ENCODE data around the gene BHLHE40.

BHLHE40 gene

GRCh38 chr3:4949659-4950058 lies 29.6 kb upstream of the BHLHE40 start:
- no peak overlapping the region for H3K4me3 ChIP-seq (ENCODE audit: control insufficient read depth, low read depth, low read length)
- no peak for DNase-seq (ENCODE audit: low read depth)
- no peak for TF ChIP-seq CTCF (IDR thresholded peaks at IDR 0.05; ENCODE audit: control insufficient read depth, insufficient read depth, low read depth, low read length, missing control alignments)

GRCh38 chr3:4950351-4950784 lies 28.9 kb upstream of the BHLHE40 start:
- TF ChIP-seq CTCF (IDR thresholded peaks at IDR 0.05; ENCODE audit: control insufficient read depth, insufficient read depth, low read depth, low read length, missing control alignments) = no peak
- no peak overlapping the region for H3K4me3 ChIP-seq (ENCODE audit: control insufficient read depth, low read depth, low read length)
- DNase-seq (ENCODE audit: low read depth) = no peak

DNA sequence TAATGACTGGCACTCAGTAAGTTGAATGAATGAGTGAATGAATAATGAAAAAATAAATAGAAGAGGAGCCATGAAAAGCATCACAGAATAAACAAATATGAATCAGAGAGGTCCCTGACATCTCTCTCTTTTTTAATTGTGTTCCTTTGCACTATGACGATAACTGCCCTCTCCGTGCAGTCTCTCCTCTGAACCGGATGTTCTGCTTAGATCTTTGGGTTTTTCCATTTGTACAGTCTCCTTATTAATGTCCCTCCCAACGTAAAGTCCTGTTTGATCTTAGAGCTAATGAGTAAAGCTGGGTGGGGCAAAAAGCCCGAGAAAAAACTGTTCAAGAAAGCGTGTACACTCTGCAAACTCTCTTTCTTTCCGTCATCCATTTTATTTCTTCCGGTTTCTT lies 28.3 kb upstream of the BHLHE40 start:
- no peak for DNase-seq (ENCODE audit: low read depth)
- no peak overlapping the region for H3K4me3 ChIP-seq (ENCODE audit: control insufficient read depth, low read depth, low read length)
- TF ChIP-seq CTCF (IDR thresholded peaks at IDR 0.05; ENCODE audit: control insufficient read depth, insufficient read depth, low read depth, low read length, missing control alignments) = no peak

DNA sequence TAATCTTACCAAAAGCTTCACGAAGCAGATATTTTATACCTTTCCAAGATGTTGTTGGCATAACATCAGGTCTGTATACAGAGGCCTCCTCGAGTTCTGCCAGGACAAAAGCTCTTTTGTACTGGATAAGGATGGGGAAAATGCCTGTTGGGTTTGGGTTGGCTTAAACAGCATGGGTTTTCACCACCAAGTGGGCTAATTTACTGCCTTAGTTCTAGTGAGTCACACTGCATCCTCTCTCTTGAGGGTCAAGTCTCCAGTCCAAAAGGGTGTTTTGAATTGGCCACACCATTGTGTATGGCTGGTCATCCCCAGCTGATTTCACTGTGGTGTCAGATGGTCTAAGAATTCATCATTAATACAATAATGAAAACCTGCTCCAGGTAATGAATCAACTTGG lies 26.1 kb upstream of the BHLHE40 start:
- no peak for DNase-seq (ENCODE audit: low read depth)
- no peak overlapping the region for H3K4me3 ChIP-seq (ENCODE audit: control insufficient read depth, low read depth, low read length)
- no peak for TF ChIP-seq CTCF (IDR thresholded peaks at IDR 0.05; ENCODE audit: control insufficient read depth, insufficient read depth, low read depth, low read length, missing control alignments)

DNA sequence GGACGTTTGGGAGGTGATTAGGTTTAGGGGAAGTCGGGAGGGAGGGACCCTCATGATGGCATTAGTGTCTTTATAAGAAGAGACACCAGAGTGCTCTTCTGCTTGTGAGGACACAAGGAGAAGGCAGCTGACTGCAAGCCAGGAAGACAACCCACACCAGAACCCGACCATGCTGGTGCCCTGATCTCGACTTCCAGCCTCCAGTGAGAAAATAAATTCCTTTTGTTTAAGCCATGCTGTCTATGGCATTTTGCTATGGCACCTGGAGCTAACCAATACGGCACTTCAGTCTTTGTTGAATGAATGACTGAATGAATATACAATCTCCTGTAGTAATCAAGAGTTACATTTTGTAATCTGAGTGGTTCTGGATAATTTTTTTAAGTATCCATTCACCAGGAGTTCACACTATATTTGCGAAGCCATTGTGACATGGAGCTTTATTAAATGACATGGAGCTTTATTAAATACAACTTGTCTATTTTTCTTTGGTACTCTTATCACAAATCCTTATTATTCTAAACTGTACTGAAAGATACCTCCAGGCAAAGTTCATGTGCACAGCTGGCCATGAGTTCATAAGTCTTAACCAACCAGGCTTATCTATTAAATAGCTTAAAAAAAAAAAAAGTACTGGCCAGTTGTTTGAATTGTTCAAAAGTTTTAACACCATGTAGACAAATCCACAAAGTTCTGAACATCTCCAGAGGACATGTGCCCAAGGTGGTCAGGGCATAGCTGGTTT lies 24.8 kb upstream of the BHLHE40 start:
- no peak for DNase-seq (ENCODE audit: low read depth)
- no peak overlapping the region for H3K4me3 ChIP-seq (ENCODE audit: control insufficient read depth, low read depth, low read length)
- no peak for TF ChIP-seq CTCF (IDR thresholded peaks at IDR 0.05; ENCODE audit: control insufficient read depth, insufficient read depth, low read depth, low read length, missing control alignments)

DNA sequence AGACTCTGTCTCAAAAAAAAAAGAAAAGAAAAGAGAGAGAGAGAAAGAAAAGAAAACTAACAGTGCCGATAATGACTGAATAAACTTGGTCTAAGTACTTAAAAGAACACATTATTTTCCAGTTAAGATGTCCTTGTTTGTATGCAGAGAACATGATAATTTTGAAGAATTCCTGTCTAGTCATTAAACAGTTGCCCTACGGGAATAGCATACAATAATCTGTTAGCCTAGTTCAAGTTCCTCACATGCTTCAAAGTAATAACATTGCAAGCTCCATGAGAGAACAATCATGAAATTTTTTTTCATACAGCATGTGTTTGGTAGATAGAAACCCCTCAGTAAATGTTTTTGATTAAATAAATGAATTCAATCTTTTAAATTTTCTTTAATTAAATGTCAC lies 23.1 kb upstream of the BHLHE40 start:
- TF ChIP-seq CTCF (IDR thresholded peaks at IDR 0.05; ENCODE audit: control insufficient read depth, insufficient read depth, low read depth, low read length, missing control alignments) = no peak
- H3K4me3 ChIP-seq (ENCODE audit: control insufficient read depth, low read depth, low read length) = no peak overlapping the region
- no peak for DNase-seq (ENCODE audit: low read depth)
